ENCODE results near the gene PRKG1. TPM values are rescaled to one million over a fixed set of nuclear protein-coding genes. Genes with fewer than 3 reads are reported as not detected.

Gene PRKG1
- total and polyA plus RNA-seq, 4 donors, result 0.46 to 5.1 (median 1.5) TPM

DNA sequence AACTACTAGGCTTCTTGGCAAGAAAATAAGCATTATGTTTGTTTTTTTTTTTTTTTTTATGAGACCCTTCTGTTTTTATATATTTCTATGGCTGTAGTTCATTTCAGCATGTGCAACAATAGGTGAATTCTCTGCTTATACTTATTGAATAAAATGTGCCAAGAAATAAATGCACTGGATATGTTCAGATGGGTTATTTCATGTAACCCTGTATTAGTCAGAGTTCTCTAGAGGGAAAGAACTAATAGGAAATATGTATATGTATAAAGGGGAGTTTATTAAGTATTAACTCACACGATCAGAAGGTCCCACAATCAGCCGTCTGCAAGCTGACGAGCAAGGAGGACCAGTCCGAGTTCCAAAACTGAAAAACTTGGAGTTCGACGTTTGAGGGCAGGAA, 332.3 kb downstream of the PRKG1 start:
- H3K9me3 ChIP-seq (ENCODE audit: control insufficient read depth in 4 of 4, low read length in 3 of 4), result no peaks in the 10 kb centered on the region
- no peaks in the 10 kb centered on the region for H3K36me3 ChIP-seq (ENCODE audit: control insufficient read depth in 4 of 4, insufficient read depth in 3 of 4, low read depth in 1 of 4, low read length in 3 of 4)
- WGBS, result 87% methylated on average over 6 of the region's 6 CpGs
- no peaks in the 10 kb centered on the region for H3K27me3 ChIP-seq (ENCODE audit: control insufficient read depth in 4 of 4, insufficient read depth in 4 of 4, low read length in 3 of 4)
- H3K9ac ChIP-seq (ENCODE audit: low read depth in 1 of 2, low read length in 2 of 2), result no peak overlapping the region
- H3K27ac ChIP-seq (ENCODE audit: low read depth in 1 of 2, low read length in 2 of 2), result no peak overlapping the region
- no peak overlapping the region for H3K4me3 ChIP-seq (ENCODE audit: low read depth in 1 of 3, low read length in 3 of 3)
- no peaks in the 10 kb centered on the region for H3K4me1 ChIP-seq (ENCODE audit: control insufficient read depth in 4 of 4, insufficient read depth in 4 of 4, low read length in 3 of 4)
- no peak for TF ChIP-seq HNF4A (conservative IDR thresholded peaks at IDR 0.05)
- TF ChIP-seq TAF1 (conservative IDR thresholded peaks at IDR 0.05), result no peak
- DNase-seq (ENCODE audit: low spot score), result no peak

DNA sequence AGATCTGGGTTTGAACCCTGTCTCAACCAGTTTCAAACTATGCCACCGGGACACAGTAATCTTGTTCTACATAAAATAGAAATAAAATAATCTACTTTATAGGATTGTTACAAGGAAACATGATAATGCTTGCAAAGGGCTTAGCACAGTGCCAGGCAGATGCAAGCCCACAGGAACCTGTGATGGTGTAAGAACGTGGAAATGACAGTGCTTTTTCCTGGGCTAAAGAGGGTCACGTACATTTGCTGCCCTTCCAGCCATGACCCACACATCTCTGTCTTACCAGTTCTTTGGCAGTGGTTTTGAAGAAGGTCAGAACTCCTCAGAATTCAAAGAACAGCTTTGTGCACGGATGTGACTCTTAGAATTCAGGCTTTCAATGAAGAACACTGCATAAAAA, 342.2 kb downstream of the PRKG1 start:
- DNase-seq (ENCODE audit: low spot score), result no peak
- no peaks in the 10 kb centered on the region for H3K4me1 ChIP-seq (ENCODE audit: control insufficient read depth in 4 of 4, insufficient read depth in 4 of 4, low read length in 3 of 4)
- 72% methylated on average over 4 of the region's 4 CpGs for WGBS

More for the DNA sequence above, 342.2 kb downstream of the PRKG1 start:
- Histone ChIP-seq H3K9me3 (ENCODE audit: control insufficient read depth in 4 of 4, low read length in 3 of 4) (no peaks in the 10 kb centered on the region), H3K36me3 (ENCODE audit: control insufficient read depth in 4 of 4, insufficient read depth in 3 of 4, low read depth in 1 of 4, low read length in 3 of 4) (no peaks in the 10 kb centered on the region), H3K9ac (ENCODE audit: low read depth in 1 of 2, low read length in 2 of 2) (no peak overlapping the region), H3K27me3 (ENCODE audit: control insufficient read depth in 4 of 4, insufficient read depth in 4 of 4, low read length in 3 of 4) (peaks cover 0 to 2% (median 0%) of the 10 kb centered on the region in 4 donors), H3K27ac (ENCODE audit: low read depth in 1 of 2, low read length in 2 of 2) (no peak overlapping the region), H3K4me3 (ENCODE audit: low read depth in 1 of 3, low read length in 3 of 3) (no peak overlapping the region)
- TF ChIP-seq MAX (IDR thresholded peaks at IDR 0.05) (no peak), SP1 (IDR thresholded peaks at IDR 0.05) (no peak), JUND (IDR thresholded peaks at IDR 0.05) (no peak), FOXA1 (IDR thresholded peaks at IDR 0.05) (no peak), EGR1 (IDR thresholded peaks at IDR 0.05; ENCODE audit: low read depth in 2 of 2) (no peak), FOXA2 (IDR thresholded peaks at IDR 0.05) (no peak), YY1 (IDR thresholded peaks at IDR 0.05) (no peak), RAD21 (IDR thresholded peaks at IDR 0.05) (no peak), HNF4A (conservative IDR thresholded peaks at IDR 0.05) (no peak), RXRA (IDR thresholded peaks at IDR 0.05) (no peak), TAF1 (conservative IDR thresholded peaks at IDR 0.05) (no peak), HNF4G (IDR thresholded peaks at IDR 0.05) (no peak), NR2F2 (IDR thresholded peaks at IDR 0.05) (no peak), GABPA (IDR thresholded peaks at IDR 0.05 in 1 of 2, conservative IDR thresholded peaks at IDR 0.05 in 1 of 2) (no peak)
- TF ChIP-seq, protein P1, sequence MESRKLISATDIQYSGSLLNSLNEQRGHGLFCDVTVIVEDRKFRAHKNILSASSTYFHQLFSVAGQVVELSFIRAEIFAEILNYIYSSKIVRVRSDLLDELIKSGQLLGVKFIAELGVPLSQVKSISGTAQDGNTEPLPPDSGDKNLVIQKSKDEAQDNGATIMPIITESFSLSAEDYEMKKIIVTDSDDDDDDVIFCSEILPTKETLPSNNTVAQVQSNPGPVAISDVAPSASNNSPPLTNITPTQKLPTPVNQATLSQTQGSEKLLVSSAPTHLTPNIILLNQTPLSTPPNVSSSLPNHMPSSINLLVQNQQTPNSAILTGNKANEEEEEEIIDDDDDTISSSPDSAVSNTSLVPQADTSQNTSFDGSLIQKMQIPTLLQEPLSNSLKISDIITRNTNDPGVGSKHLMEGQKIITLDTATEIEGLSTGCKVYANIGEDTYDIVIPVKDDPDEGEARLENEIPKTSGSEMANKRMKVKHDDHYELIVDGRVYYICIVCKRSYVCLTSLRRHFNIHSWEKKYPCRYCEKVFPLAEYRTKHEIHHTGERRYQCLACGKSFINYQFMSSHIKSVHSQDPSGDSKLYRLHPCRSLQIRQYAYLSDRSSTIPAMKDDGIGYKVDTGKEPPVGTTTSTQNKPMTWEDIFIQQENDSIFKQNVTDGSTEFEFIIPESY (IDR thresholded peaks at IDR 0.05), result no peak
- TF ChIP-seq, protein P2, sequence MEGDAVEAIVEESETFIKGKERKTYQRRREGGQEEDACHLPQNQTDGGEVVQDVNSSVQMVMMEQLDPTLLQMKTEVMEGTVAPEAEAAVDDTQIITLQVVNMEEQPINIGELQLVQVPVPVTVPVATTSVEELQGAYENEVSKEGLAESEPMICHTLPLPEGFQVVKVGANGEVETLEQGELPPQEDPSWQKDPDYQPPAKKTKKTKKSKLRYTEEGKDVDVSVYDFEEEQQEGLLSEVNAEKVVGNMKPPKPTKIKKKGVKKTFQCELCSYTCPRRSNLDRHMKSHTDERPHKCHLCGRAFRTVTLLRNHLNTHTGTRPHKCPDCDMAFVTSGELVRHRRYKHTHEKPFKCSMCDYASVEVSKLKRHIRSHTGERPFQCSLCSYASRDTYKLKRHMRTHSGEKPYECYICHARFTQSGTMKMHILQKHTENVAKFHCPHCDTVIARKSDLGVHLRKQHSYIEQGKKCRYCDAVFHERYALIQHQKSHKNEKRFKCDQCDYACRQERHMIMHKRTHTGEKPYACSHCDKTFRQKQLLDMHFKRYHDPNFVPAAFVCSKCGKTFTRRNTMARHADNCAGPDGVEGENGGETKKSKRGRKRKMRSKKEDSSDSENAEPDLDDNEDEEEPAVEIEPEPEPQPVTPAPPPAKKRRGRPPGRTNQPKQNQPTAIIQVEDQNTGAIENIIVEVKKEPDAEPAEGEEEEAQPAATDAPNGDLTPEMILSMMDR (IDR thresholded peaks at IDR 0.05; ENCODE audit: low read depth, low read length, missing input control), result no peak
- TF ChIP-seq, protein P3, sequence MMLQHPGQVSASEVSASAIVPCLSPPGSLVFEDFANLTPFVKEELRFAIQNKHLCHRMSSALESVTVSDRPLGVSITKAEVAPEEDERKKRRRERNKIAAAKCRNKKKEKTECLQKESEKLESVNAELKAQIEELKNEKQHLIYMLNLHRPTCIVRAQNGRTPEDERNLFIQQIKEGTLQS (IDR thresholded peaks at IDR 0.05), result no peak
